HG02798 (cell line): ENCODE results near the gene KCNMA1.

ENCODE experiments used
- ATAC-seq: cut with Tn5 transposase; IDR thresholded peaks from one replicate; pipeline ENCODE4 v1.9.1; 2021; ENCODE audit warnings: mild to moderate bottlenecking; ENCODE audit not compliant: unreplicated experiment, poor library complexity

The KCNMA1 gene

DNA sequence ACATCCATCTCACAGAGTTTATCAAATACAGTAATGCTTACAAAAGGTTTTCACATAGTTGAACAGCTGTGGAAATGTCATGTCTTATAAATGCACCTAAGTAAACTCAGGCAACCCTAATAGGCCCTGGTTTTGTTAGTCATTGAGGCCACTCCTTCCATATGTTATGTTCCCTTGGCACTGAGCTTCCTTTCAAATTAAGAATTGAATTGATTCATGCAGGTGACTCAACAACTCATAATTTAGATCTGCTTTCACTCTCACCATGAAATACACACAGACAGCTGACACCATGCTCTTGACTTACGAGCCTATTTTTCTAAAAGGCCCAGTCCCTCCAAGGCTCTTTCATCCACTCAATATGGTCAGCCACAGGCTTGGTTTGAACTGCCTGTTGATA lies 476.9 kb downstream of the KCNMA1 start:
- ATAC-seq = no peak

DNA sequence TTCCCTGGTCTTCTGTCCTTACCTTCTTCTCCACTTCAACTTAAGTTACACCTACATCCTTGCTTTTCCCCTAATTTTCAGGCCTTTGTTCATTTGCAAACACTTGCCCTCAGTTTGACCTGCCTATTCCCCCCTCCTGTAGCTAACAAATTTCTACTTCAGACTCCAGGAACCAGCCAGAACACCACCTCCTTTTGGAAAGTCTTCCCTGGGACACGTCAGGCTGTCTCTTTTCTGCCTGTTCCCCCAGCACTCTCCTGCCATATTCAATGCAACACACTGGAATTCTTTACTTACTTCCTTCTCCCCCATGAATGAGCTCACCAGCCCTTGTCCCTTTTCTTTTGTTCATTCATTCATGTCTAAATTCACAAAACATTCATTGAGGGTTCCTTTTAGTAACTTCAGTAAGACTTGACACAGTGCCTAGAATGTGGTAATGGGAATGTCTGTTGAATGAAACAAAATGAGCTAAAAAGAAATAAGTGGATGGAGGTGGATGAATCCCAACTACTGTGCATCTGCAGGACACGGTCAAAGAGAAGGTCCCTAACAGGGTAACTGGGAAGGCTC lies 478.0 kb downstream of the KCNMA1 start:
- no peak for ATAC-seq

- no peak for ATAC-seq
These were observed 478.9 kb downstream of the KCNMA1 start for GRCh38 chr10:77158666-77159065.

DNA sequence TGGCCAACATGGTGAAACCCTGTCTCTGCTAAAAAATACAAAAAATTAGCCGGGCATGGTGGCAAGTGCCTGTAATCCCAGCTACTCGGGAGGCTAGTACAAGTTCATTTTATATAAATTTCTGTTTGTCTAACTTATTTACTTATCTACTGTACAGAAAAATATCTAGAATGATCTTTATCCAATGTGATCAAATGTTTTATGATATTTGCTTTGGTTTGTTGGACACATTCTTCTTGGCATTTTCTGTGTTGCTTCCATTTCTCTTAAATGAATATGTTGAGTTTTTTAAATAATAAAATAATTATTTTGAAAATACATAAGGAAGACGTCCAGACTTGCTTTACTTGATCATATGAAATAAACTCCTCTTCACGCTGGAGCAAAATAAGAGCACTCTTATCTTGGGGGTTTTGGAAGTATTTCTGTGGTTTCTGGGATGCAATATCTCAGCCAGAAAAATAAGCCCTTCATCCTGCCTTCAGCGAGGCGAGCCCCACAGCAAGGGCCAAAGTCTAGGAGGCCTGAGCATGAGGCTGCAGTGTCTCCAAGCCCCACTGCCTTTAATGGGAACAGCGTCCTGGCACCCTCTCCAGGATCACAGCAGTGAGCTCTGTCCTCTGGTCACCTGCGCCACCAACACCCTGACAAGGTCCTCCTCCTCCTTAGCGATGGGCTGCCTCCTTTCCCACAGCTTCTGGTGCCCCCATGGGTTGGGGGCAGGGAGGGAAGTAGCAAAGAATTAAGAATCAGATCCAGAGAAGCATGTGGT lies 480.2 kb downstream of the KCNMA1 start:
- ATAC-seq = no peak

- ATAC-seq = no peak
These were observed 481.2 kb downstream of the KCNMA1 start for GRCh38 chr10:77156406-77156879.

DNA sequence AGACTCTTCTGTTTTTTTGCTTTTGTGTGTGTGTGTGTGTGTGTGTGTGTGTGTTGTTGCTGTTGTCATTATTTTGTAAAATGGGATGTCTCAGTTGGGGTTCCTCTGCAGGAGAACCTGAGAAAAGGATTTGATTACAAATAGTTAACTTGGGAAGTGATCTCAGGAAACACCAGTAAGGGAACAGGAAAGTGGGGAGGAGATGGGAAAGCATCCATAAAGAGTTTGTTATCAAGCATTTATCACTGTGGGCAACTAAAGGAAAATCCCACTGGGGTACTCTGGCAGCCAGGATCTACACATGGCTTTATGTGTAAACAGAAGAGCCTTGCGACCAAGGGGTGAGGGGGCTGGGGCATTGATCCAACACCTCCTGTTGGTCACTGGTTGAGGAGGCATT lies 485.4 kb downstream of the KCNMA1 start:
- ATAC-seq = no peak

GRCh38 chr10:77151408-77151807 lies 486.2 kb downstream of the KCNMA1 start:
- no peak for ATAC-seq

DNA sequence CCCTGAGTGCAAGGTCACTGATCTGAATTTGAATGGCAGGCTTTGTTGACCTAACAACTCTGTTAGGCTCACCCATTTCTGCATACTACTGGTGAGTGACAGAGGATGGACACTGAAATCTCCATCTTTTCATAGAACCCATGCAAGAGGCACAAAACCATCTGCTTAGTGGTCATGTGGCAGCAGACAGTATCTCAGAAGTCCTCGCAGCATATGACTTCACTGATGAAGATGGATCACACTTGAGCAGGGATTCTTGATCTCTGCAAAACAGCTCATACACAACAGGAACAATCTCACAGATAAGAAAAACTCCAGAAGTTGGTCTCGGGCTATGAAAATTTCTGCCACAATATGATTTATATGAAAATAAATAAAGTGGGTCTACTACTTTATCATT lies 487.9 kb downstream of the KCNMA1 start:
- no peak for ATAC-seq

- ATAC-seq = no peak
These were observed 488.6 kb downstream of the KCNMA1 start for GRCh38 chr10:77149001-77149400.

DNA sequence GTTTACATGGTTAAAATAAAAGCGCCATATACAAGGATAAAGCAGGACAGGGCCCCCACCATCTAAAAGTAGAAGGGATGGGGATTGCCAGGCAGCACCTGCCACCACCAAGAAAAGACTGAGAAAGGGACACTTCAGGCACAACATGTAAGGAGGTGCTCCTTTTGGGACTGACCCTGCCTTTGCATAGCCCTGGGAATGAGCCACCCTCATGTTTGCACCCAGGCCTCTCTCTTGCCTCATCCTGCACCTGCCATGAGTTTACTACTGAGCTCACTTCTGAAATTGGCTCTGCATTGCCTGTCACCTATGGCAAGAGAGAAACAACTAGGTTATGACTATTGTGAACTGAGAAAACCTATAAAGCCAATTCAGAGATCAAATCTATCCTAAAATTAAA lies 489.7 kb downstream of the KCNMA1 start:
- no peak for ATAC-seq

GRCh38 chr10:77146712-77147336 lies 490.8 kb downstream of the KCNMA1 start:
- ATAC-seq = no peak

DNA sequence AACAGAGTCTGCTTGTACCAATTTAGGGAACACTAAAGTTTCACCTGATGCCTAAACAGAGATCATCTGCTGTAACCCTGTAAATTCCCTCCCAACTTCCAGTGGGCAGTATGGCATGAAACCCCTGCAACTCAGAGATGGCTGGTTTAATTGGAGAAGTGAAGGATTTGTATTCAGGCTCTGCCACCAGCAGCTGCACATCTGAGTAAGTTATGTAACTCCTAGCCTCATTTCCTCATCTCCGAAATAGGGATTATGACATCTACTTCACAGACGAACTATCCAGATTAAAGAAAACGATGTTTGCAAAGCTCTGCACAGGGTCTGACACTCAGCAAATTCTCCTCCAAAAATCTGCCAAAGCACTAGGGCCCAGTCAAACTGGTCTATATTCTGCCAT lies 493.0 kb downstream of the KCNMA1 start:
- no peak for ATAC-seq

DNA sequence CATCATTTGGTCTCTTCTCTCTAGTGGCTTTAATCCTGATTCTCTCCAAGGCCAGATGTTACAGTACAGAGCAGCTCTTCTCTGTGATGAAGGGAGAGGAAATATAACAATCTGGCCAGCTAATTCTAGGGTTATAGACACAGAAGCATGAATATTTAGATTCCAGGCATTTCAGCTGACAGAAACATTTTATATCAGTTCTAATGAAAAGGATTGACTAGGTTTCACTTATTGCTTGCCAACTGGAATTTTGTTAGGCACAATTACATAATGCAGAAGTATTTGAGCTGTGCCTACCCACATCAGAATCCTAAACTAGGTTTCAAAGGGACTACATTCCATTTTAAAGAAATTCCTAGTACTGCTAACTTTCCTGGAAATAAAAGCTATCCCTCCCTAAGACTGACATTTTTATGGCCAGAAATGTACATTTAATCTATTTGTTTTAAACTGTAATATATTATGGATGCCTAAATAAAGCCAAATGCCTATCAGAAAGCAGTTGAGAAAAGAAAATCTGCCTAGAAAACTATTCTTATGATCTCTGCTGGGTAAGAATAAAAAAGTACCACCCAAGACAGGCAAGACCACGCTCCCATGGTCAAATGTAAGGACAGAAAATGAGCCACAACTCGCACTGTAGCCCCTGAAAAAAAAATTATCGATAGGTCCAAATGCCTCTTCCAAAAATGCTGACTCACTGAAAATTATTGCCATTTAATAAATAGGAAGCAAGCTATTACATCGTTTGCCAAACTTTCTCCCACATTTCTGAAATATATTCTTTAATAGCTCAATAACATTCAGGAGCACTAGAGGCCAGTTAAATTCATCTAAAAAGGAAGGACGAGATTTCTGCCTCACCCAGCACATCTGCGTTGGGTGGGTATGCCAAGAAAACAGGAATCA lies 498.1 kb downstream of the KCNMA1 start:
- ATAC-seq = no peak

- no peak for ATAC-seq
These were observed 499.1 kb downstream of the KCNMA1 start for GRCh38 chr10:77138541-77138940.

DNA sequence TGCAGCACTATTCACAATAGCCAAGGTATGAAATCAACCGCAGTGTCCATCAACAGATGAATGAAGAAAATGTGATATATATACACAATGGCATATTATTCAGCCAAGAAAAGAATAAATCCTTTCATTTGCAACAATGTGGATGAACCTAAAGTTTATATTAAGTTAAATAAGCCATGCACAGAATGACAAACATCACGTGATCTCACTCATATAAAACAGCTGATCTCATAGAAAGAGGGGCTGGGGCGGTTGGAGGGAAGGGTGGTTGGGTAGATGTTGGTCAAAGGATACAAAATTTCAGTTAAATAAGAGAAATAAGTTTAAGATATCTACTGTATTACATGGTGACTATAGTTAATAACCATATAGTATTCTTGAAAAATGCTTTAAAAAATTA lies 502.1 kb downstream of the KCNMA1 start:
- no peak for ATAC-seq

DNA sequence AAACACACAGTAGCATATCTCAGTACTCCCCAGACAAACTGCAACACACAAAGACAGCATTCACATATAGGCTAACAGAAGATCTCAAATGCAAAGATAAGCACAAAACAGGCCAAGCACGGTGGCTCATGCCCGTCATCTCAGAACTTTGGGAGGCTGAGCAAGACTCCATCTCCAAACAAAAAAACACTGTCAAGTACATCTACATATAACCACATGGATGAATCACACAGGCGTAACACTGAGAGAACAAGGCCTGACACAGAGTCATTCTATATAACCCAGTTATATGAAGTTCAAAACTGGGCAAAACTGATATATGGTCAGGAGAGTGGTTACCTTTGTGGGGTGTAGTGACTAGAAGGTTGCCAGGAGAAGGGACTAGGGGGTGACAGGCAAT lies 506.4 kb downstream of the KCNMA1 start:
- no peak for ATAC-seq

GRCh38 chr10:77127243-77127642 lies 510.4 kb downstream of the KCNMA1 start:
- ATAC-seq = no peak

DNA sequence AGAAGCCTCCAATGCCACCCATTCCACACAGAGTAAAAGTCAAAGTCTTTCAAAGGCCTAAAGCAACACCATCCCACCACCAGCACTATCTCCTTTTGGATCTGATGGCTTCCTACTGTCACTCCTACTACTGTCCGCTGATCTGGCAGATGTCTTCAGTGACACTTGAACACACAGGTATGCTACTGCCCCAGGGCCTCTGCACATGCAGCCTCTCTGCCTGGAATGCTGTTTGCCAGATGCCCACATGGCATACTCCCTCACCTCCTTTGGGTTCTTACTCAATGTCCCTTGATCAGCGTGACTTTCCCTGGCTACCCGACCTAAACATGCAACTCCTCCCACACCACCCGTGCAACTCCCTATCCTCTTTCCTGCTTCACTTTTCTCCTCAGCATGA lies 512.4 kb downstream of the KCNMA1 start:
- no peak for ATAC-seq

DNA sequence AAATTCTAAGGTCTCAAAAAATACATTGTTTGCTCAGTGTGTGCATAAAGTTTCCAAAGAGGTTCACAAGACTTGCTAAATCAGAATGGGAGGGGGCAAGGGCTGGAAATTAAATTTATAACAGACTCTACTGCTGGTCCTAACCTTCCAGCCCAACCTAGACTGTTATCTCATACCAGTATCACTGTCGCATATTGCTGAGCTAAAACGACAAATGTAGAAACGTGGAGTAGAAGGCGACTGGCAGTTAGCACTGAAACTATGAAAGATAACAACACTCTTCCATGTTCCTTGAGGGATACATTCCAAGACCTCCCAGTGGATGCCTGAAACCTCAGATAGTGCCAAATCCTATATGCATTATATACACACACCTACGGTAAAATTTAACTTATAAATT lies 514.3 kb downstream of the KCNMA1 start:
- no peak for ATAC-seq

GRCh38 chr10:77121829-77122228 lies 515.8 kb downstream of the KCNMA1 start:
- no peak for ATAC-seq
